Chondrocyte (in vitro differentiated cells): ENCODE results near the gene USF3. TPM values are rescaled to one million over a fixed set of nuclear protein-coding genes. Genes with fewer than 3 reads are reported as not detected.

Source experiments
- DNase-seq: peaks from one replicate; pipeline ENCODE4 v3.0.0; 2021; ENCODE audit warnings: mixed read lengths, low spot score
- H3K27ac Mint-ChIP-seq: one replicate; pipeline ENCODE4 v1.8.0; 2021; ENCODE audit warnings: mild to moderate bottlenecking, moderate library complexity, mixed read lengths; ENCODE audit not compliant: unreplicated experiment
- H3K27me3 Mint-ChIP-seq: 2 replicates; pipeline ENCODE4 v1.8.0; 2021; ENCODE audit warnings: low read depth, mixed read lengths
- H3K36me3 Mint-ChIP-seq: 2 replicates; pipeline ENCODE4 v1.8.0; 2021; ENCODE audit warnings: low read depth, mixed read lengths
- H3K4me1 Mint-ChIP-seq: 2 replicates; pipeline ENCODE4 v1.8.0; 2021; ENCODE audit warnings: low read depth, mild to moderate bottlenecking, mixed read lengths
- H3K4me3 Mint-ChIP-seq: one replicate; pipeline ENCODE4 v1.8.0; 2021; ENCODE audit warnings: mild to moderate bottlenecking, moderate library complexity, mixed read lengths; ENCODE audit not compliant: unreplicated experiment
- H3K9me3 Mint-ChIP-seq: 2 replicates; pipeline ENCODE4 v1.8.0; 2021; ENCODE audit warnings: low read depth, mixed read lengths
- total RNA-seq: library from RNA; stranded (reverse); gene quantifications from 3 replicates; pipeline ENCODE4 v1.2.1, GENCODE V29; 2021
- TF ChIP-seq, protein P1 (sequence below): fragments of 200-600 bp; sonication (generic); IDR thresholded peaks from 2 replicates; pipeline ENCODE4 v1.5.0; 2021; ENCODE audit warnings: antibody characterized with exemption, mild to moderate bottlenecking, moderate library complexity

USF3 gene
- total RNA-seq, 1 donor from 2014 or later: 9.0 TPM

DNA sequence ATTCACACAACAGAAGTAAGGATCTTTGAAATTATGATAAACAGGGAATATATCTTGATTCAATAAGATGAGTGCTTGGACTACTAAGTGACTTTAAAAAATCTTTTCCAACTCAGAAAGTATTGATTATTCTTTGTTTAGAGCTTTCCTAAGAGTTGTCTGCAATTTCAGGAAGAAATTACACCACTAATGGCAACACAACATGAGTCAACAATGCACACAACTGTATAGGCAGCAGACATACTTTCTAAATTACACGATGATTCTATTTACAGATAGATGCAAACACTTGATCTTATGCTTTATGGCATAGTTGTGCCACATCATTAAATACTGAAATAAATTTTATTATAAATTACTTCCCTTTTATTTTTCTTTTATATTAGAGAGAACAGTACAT, 45.2 kb upstream of the USF3 start:
- Mint-ChIP-seq H3K36me3 (no peaks in the 10 kb centered on the region), H3K9me3 (no peaks in the 10 kb centered on the region), H3K27me3 (no peaks in the 10 kb centered on the region), H3K4me1 (peaks cover 58% of the 10 kb centered on the region), H3K4me3 (no peak overlapping the region), H3K27ac (no peak overlapping the region)
- TF ChIP-seq, protein P1, sequence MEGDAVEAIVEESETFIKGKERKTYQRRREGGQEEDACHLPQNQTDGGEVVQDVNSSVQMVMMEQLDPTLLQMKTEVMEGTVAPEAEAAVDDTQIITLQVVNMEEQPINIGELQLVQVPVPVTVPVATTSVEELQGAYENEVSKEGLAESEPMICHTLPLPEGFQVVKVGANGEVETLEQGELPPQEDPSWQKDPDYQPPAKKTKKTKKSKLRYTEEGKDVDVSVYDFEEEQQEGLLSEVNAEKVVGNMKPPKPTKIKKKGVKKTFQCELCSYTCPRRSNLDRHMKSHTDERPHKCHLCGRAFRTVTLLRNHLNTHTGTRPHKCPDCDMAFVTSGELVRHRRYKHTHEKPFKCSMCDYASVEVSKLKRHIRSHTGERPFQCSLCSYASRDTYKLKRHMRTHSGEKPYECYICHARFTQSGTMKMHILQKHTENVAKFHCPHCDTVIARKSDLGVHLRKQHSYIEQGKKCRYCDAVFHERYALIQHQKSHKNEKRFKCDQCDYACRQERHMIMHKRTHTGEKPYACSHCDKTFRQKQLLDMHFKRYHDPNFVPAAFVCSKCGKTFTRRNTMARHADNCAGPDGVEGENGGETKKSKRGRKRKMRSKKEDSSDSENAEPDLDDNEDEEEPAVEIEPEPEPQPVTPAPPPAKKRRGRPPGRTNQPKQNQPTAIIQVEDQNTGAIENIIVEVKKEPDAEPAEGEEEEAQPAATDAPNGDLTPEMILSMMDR: no peak
- no peak for DNase-seq

DNA sequence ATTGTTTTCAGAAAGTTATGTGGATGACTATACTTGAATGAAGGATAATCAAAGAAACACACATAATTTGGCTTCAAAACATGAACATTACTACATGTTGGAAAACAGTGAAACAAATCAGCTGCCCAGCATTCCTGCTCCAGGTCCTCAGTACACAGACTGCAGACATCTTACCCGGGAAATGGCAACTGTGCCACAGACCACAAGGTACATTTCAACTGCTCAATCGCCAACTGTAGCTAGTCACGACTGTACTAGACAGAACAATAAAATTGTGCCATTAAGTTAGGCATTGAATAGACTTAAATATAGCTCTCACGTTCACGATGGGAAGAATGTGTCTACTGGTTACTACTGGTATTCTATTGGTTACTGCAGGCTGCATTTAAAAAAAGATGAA, 44.6 kb upstream of the USF3 start:
- no peaks in the 10 kb centered on the region for H3K9me3 Mint-ChIP-seq
- TF ChIP-seq, protein P1: no peak
- no peaks in the 10 kb centered on the region for H3K27me3 Mint-ChIP-seq
- H3K36me3 Mint-ChIP-seq: no peaks in the 10 kb centered on the region
- no peak for DNase-seq
- H3K4me3 Mint-ChIP-seq: no peak overlapping the region
- H3K4me1 Mint-ChIP-seq: peaks cover 60% of the 10 kb centered on the region
- no peak overlapping the region for H3K27ac Mint-ChIP-seq

- Mint-ChIP-seq H3K36me3 (no peaks in the 10 kb centered on the region), H3K4me3 (no peak overlapping the region), H3K27ac (peak overlapping the region; percentile 60), H3K27me3 (no peaks in the 10 kb centered on the region), H3K4me1 (peaks cover 40% of the 10 kb centered on the region), H3K9me3 (no peaks in the 10 kb centered on the region)
- no peak for DNase-seq
- TF ChIP-seq, protein P1: peak; percentile 90
Observed at GRCh38 chr3:113736548-113737089, 40.2 kb upstream of the USF3 start.

GRCh38 chr3:113731694-113732093, 35.3 kb upstream of the USF3 start:
- H3K27me3 Mint-ChIP-seq: no peaks in the 10 kb centered on the region
- no peak overlapping the region for H3K4me3 Mint-ChIP-seq
- TF ChIP-seq, protein P1: no peak
- H3K9me3 Mint-ChIP-seq: no peaks in the 10 kb centered on the region
- H3K36me3 Mint-ChIP-seq: no peaks in the 10 kb centered on the region
- no peak for DNase-seq
- peaks cover 12% of the 10 kb centered on the region for H3K4me1 Mint-ChIP-seq
- H3K27ac Mint-ChIP-seq: no peak overlapping the region

GRCh38 chr3:113730550-113730949, 34.1 kb upstream of the USF3 start:
- H3K36me3 Mint-ChIP-seq: no peaks in the 10 kb centered on the region
- H3K4me1 Mint-ChIP-seq: peaks cover 8% of the 10 kb centered on the region
- no peaks in the 10 kb centered on the region for H3K9me3 Mint-ChIP-seq
- H3K4me3 Mint-ChIP-seq: no peak overlapping the region
- no peaks in the 10 kb centered on the region for H3K27me3 Mint-ChIP-seq
- TF ChIP-seq, protein P1: no peak
- no peak overlapping the region for H3K27ac Mint-ChIP-seq
- no peak for DNase-seq
